Measurements from ENCODE around the gene USP49.

USP49 gene

GRCh38 chr6:41744236-41744787, 150.9 kb downstream of the USP49 start:
- no peak for TF ChIP-seq CTCF (IDR thresholded peaks at IDR 0.05; ENCODE audit: low read depth, low read length, missing control alignments)
- no peak overlapping the region for H3K4me3 ChIP-seq (ENCODE audit: low read depth, low read length)
- DNase-seq (ENCODE audit: low read depth): no peak

DNA sequence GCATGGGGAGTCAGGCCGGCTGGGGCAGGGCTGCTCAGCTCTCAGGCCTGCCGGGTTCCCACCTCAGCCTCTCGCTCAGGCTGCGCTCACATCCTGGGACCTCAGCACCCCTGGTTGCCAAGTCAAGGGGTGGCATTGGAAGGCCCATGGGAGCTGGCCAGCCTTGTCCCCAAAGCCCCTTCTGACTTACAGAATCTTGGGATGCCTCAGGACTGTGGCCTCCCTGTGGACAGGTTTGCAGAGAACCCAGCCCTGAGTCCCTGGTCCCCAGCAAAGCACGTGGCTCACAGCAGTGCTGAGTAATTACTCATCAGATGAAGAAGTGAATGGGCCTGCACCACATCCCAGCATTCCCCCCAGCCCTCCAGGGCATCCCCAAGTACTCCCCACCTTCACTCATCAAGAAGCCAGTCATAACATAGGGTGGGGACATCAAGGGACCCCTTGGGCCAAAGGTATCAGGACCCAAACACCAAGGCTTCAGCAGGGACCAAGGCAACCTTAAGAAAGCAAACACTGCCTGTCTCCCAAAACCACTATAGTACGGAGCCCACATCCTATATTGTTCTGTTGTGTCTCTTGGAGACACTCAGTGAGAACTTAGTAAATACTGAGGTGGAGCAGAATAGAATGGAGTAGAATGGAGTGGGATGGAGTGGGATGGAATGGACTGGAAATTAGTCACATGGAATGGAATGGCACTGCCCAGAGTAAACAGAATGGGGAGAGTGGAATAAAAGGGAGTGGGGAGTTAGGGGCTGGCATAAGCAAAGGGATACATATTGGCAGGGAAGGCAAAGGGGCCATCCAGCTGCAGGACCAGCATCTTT, 151.6 kb downstream of the USP49 start:
- no peak for DNase-seq (ENCODE audit: low read depth)
- H3K4me3 ChIP-seq (ENCODE audit: low read depth, low read length): no peak overlapping the region
- TF ChIP-seq CTCF (IDR thresholded peaks at IDR 0.05; ENCODE audit: low read depth, low read length, missing control alignments): no peak

DNA sequence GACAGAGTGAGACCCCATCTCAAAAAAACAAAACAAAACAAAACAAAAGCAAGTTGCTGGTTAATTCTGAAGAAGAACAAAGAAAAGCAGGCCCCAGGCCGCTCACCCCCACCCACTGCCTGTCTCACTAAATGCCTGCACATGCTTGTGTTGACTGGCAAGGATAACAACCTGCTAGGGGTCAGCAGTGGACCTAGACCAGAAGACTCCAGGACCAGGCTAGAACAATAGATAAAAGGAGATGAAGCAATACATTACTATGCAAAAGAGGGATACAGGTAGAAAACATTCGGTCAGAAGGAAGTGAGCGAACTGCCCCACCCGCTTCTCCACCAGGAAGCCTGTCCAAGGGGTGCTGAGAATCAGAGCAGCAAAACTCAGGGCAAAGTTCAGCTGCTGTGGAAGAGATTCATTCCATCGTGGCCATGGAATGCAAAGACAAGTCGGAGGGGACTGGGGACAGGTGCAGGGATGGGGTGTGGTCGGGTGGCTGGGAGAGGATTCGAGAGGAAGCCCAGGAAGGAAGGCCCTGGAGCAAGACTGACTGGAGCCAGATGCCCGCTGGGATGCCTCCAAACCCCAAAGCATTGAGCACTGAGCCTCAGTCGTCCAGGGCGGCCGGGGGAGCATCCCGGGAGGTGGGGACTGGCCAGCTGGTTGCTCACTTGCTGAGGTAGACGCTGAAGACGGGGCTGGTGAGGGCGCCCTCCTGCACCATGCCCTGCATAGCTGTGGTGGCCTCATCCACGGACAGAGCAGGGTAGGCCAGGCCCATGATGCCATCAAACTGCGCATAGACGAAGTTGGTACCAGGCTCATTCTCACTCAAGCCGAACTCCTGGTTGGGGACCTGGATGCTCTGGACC, 153.3 kb downstream of the USP49 start:
- no peak for TF ChIP-seq CTCF (IDR thresholded peaks at IDR 0.05; ENCODE audit: low read depth, low read length, missing control alignments)
- H3K4me3 ChIP-seq (ENCODE audit: low read depth, low read length): no peak overlapping the region
- no peak for DNase-seq (ENCODE audit: low read depth)

DNA sequence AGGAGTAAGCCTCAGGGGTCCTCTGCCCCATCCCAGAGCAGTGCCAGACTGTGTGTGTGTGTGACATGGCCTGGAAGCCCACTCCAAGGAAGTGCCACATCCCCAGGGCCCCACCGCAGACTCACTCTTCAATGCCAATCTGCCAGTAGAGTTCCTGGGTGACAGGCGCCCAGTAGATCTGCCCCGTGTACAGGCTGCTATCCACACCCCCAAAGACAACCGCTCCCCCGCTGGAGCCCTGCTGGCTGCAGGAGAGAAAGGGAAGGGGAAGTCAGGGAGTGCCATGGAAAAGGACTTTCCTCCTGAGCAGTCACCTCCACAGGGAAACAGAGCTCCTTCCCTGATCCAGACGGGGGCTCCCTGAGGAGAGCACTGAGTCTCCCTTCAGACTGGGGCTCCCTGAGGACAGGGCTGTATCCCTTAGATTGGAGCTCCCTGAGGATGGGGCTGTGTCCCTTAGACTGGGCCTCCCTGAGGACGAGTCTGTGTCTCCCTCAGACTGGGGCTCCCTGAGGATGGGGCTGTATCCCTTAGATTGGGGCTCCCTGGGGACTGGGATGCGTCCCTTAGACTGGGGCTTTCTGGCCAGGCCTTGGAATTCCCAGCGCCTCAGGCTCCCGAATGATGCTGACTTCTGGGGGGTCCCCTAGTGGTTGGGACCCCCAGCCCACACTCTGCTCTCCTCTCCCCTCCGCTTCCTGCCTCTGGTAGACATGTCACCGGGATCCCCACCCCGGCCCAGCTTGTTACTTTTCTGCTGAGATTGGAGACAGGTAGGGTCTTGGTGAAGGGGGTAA, 154.6 kb downstream of the USP49 start:
- no peak overlapping the region for H3K4me3 ChIP-seq (ENCODE audit: low read depth, low read length)
- no peak for DNase-seq (ENCODE audit: low read depth)
- TF ChIP-seq CTCF (IDR thresholded peaks at IDR 0.05; ENCODE audit: low read depth, low read length, missing control alignments): no peak
